HG02642 (cell line): ENCODE measurements around the gene ITGA1.

Source experiments
- ATAC-seq: cut with Tn5 transposase; IDR thresholded peaks from one replicate; pipeline ENCODE4 v1.9.1; 2021; ENCODE audit warnings: mild to moderate bottlenecking; ENCODE audit not compliant: unreplicated experiment, poor library complexity

The ITGA1 gene

DNA sequence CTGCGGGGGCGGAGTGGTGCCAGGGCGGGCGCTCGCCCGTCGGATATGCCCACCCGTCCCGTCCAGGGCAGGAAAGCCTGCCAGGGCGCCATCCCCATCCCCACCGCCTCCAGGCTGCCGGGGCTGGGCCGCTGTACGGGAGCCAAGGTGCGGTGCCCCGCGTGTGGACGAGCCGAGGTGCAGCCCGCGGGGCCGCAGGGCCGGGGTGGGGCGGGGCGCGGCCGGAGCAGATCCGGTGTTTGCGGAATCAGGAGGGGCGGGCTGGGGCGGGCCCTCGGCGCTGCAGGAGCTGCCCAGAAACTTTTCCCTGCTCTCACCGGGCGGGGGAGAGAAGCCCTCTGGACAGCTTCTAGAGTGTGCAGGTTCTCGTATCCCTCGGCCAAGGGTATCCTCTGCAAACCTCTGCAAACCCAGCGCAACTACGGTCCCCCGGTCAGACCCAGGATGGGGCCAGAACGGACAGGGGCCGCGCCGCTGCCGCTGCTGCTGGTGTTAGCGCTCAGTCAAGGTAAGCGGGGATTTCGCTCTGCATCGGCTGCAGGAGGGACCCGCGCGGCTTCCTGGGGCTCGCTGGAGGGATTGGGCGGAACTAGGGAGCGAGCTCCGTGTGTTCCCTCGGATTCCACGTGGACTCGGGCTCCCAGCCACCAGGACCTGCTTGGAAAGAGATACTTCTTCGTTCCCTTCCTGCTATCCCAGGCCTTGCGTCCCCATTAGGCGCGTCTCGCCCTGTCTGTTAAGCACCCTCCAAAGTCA is 201.5 kb downstream of the ITGA1 start, which contains the start of gene ITGA2:
TSS of gene ITGA2 (plus strand) at position 328 of the 756 bp plus-strand sequence. CDS start at position 445, 117 bp downstream.
- ATAC-seq = peak; percentile 73

- ATAC-seq = peak; percentile 36
Observed at GRCh38 chr5:52989781-52990527, 202.2 kb downstream of the ITGA1 start.

DNA sequence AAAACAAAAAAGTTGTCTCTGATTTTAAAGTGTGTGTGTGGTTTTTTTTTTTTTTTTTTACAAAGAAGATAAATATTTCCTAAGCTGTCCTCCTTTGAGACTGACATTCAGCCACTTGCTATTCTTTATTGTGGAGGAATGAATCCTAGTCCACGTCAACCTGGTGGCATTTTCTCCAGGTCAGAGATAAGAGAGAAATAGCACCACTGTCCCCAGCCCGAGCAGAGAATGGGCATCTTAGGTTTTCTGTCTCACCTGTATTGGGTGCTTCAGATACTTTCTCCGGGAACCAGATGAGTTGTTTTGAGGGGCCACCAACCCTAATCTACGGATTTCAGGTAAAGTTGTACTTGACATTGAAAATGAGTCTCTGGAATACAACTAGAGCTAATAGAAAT is 202.8 kb downstream of the ITGA1 start:
- ATAC-seq = no peak

DNA sequence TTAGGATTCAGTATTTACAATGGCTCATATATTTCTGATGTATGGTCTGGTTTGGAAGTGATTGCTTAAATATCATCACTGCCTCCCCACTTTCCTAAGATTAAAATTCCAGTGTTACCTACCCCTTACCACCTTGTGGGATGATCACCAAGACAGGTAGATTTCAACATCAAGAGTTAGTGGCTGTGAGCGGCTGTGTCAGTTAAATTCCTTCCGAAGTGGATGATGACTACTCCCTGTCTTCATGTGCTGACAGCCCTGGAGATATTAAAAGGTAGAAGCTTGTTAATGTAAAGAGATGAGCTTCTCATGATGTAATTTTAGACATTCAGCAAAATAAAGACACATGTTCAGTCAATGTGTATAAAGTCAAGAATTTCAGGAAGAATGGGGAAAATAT is 205.7 kb downstream of the ITGA1 start:
- ATAC-seq = no peak

DNA sequence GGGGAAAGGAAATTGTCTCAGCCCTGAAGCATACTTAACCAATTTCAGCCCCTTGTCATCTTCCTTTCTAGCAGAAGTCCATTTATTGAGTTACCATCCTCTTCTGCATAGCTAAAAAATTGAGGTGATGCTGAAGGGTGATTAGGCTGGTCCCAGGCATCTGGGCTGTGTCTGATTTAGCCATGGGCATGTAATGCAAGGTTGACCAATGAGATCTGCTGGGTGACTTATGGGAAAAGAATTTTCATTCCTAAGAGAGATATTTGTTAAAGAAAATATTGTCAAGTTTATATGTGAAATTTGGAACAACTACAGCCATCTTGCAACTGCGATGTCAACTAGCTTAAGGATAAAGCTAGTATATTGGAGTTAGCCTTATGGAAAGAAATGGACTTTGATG is 206.6 kb downstream of the ITGA1 start:
- no peak for ATAC-seq

GRCh38 chr5:52995095-52995494 is 207.4 kb downstream of the ITGA1 start:
- ATAC-seq = no peak

- ATAC-seq = no peak
Observed at GRCh38 chr5:52995914-52996313, 208.2 kb downstream of the ITGA1 start.

- no peak for ATAC-seq
Observed at GRCh38 chr5:52996979-52997378, 209.3 kb downstream of the ITGA1 start.

DNA sequence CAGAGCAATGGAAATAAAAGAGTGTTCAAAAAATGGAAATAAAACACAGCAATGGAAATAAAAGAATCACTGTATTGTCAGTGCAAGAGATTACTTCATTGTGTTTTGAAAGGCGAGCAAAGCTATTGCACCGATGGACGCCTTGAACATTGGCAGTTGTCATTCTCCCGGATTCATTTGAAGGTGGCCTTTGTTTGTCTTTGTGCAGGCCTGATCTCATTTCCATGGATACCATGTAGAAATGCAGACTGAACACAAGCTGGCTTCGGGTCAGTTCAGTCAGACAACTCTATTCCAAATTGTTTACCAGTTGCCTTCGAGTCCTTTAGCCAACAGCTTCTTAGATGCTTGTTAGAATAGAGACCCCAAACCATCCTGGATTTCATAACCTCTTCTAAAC is 209.7 kb downstream of the ITGA1 start:
- ATAC-seq = no peak

- peak; percentile 52 for ATAC-seq
Observed at GRCh38 chr5:52998552-52999313, 211.0 kb downstream of the ITGA1 start.

DNA sequence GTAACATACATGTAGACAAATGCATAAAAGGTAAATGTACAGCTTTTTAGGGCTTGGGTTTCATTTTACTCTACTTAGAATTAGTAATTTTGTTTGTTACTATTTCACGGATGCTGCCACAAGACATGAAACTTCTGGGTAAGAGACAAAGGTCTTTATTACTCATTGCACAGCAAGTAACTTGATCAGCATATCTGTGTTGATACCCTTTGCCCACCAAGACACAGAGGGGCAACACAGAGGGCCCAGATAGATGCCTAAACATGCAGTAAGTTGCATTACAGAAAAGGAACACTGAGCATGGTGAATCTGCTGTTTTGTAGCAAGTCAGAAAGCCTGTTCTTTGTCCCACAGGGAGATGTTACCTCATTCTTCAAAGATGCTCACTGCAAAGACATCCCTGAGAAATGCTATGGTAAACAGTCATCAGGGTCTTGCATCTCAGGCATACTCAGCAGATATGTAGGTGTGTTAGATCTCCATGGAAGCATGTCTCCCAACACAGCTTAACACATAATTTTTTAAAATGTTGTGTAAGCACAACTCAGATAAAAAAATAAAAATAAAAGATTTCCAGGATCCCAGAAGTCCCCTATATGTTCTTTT is 211.7 kb downstream of the ITGA1 start:
- no peak for ATAC-seq

- no peak for ATAC-seq
Observed at GRCh38 chr5:53001541-53001940, 213.8 kb downstream of the ITGA1 start.

DNA sequence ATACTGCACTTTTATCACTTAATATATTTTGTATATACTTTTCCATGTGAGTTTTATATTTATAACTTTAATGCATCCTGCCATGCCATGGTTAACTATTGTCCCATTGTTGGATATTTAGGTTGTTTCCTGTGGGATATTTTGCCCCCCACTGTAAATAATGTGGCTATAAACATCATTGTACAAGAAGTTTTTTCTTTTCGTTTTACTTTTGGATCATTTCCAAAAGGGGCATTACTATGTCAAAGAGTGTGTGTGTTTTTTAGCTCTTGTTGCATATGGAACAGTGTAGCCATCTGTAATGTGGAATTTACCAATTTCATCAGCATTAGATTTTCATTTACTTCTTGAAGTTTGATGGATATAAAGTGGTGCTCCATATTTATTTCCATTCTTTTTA is 214.8 kb downstream of the ITGA1 start:
- ATAC-seq = no peak

GRCh38 chr5:53003144-53003543 is 215.4 kb downstream of the ITGA1 start:
- ATAC-seq = no peak

DNA sequence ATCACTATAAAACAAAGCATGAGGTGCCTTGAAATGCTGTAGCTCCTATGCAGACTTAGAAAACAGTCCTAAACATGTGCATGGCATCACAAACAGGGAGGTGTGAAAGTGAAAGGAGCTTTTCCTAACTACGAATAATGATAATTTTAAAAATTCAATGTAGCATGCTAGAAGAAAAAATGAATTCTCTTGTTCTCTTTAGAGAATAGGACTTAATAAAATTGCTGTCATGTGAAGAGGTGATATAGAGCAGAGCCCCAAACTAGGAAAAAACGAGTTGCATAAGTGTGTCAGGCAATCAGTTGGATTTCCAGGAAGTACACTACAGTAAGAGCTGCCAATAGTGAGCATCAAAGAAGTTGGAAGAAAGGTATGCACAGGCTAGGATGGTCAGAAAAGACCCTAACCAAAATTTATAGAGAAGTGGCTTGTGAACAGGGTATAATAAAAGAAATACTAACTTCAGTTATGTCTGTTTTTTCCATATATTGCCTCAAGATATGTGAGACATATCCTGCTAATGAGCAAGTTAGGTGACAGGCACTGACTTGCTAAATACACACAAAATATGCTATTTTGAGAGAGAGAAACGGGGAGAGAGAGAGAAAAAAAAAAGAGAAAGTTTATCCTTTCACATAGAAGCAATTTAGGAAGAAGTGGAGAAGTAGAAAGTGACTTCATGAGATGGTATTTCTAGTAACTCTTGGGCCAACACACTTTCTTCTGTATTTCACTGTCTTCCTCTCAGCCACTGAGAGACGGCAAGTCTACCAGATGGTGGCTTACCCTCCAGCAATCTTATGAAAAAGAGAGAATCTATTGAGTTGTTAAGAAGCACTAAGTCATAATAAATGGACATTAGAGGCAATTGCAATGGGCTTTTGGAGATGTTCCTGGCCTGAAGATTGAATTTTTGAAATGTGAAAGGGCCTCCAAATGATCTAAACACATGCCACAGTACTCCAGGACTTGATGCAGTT is 219.5 kb downstream of the ITGA1 start:
- no peak for ATAC-seq

- ATAC-seq = peak; percentile 91
Observed at GRCh38 chr5:53008751-53009150, 221.0 kb downstream of the ITGA1 start.
